H1 (cell line): ENCODE data around the gene COPS2. TPM values are rescaled to one million over a fixed set of nuclear protein-coding genes. Genes with fewer than 3 reads are reported as not detected.
"Not testable (repeated sequence)": the region's sequence is repeated elsewhere in the genome, so short reads cannot be mapped to it uniquely, and the experiment has no call there.

Experiments
- CTCF ChIA-PET: fragments of 300-600 bp; sonication (Branson Sonifier 250); formaldehyde crosslinking; loops from one replicate; lab custom pipeline; 2021; ENCODE audit not compliant: partially characterized antibody; lab: Charles Lee
- POLR2A ChIA-PET: fragments of 300-600 bp; sonication (Branson Sonifier 250); formaldehyde crosslinking; loops from one replicate; lab custom pipeline; 2021; ENCODE audit warnings: inconsistent platforms; ENCODE audit not compliant: partially characterized antibody; lab: Charles Lee
- DNase-seq, 2 experiments: peaks; one replicate each; pipeline versions ENCODE4 v3.0.0 to v3.0.0-alpha.2; 2010 to 2022; ENCODE audit warnings: low spot score in 2 of 2, low read depth in 1 of 2, mixed read lengths in 1 of 2
- FAIRE-seq: peaks from 2 replicates; lab custom pipeline; 2011; peaks lifted over from hg19 to GRCh38; lab: Jason Lieb, UNC
- H2AFZ ChIP-seq: 2 replicates; pipeline ENCODE4 v1.8.1; 2012; ENCODE audit warnings: low read length, inconsistent platforms
- H2AK5ac ChIP-seq: 2 replicates; pipeline ENCODE4 v1.6.1; 2013; ENCODE audit warnings: low read depth, low read length
- H2BK120ac ChIP-seq: replicated peaks from 2 replicates; pipeline ENCODE3; 2013; ENCODE audit warnings: low read depth, low read length, inconsistent platforms
- H2BK12ac ChIP-seq: 2 replicates; pipeline ENCODE4 v1.6.1; 2013; ENCODE audit warnings: low read depth, low read length
- H2BK15ac ChIP-seq: 2 replicates; pipeline ENCODE4 v1.6.1; 2013; ENCODE audit warnings: low read length
- H2BK20ac ChIP-seq: 2 replicates; pipeline ENCODE4 v1.6.1; 2013; ENCODE audit warnings: low read length
- H2BK5ac ChIP-seq: 2 replicates; pipeline ENCODE4 v1.6.1; 2013; ENCODE audit warnings: low read depth, low read length
- H3K14ac ChIP-seq: 2 replicates; pipeline ENCODE4 v1.6.1; 2013; ENCODE audit warnings: inconsistent platforms; ENCODE audit not compliant: insufficient read length
- H3K18ac ChIP-seq: 2 replicates; pipeline ENCODE4 v1.6.1; 2013; ENCODE audit warnings: low read length; ENCODE audit errors: extremely low read depth
- H3K23ac ChIP-seq: 2 replicates; pipeline ENCODE4 v1.6.1; 2013; ENCODE audit warnings: inconsistent platforms; ENCODE audit not compliant: insufficient read length
- H3K23me2 ChIP-seq: 2 replicates; pipeline ENCODE4 v1.6.1; 2013; ENCODE audit warnings: low read depth, low read length
- H3K27ac ChIP-seq: 2 replicates; pipeline ENCODE4 v1.6.1; 2011; ENCODE audit warnings: low read depth, low read length, inconsistent platforms
- H3K27me3 ChIP-seq, 4 experiments: replicated peaks in 1 of 4; 1 replicate in 1 of 4; 2 replicates in 3 of 4; pipeline versions ENCODE4 v1.6.1 to v1.8.1; 2011 to 2013; ENCODE audit warnings: low read length in 3 of 4, mild to moderate bottlenecking in 3 of 4, inconsistent platforms in 2 of 4, mixed read lengths in 2 of 4, moderate library complexity in 1 of 4; ENCODE audit not compliant: control insufficient read depth in 3 of 4, insufficient read depth in 3 of 4; ENCODE audit errors: extremely low read depth in 1 of 4
- H3K36me3 ChIP-seq, 4 experiments: 2 replicates each; pipeline versions ENCODE4 v1.6.1 to v1.8.1; 2011 to 2013; ENCODE audit warnings: mild to moderate bottlenecking in 4 of 4, low read length in 3 of 4, moderate library complexity in 2 of 4, control low read depth in 1 of 4, inconsistent platforms in 1 of 4; ENCODE audit not compliant: insufficient read depth in 4 of 4, control insufficient read depth in 2 of 4
- H3K4ac ChIP-seq: replicated peaks from 2 replicates; pipeline ENCODE3; 2013; ENCODE audit warnings: low read length, low read depth, mixed read lengths, inconsistent platforms; ENCODE audit not compliant: insufficient read length
- H3K4me1 ChIP-seq, 4 experiments: replicated peaks in 1 of 4; 1 replicate in 1 of 4; 2 replicates in 3 of 4; pipeline versions ENCODE4 v1.6.1 to v1.8.1; 2011 to 2013; ENCODE audit warnings: low read length in 3 of 4, inconsistent platforms in 2 of 4, mixed read lengths in 1 of 4; ENCODE audit not compliant: insufficient read depth in 4 of 4, control insufficient read depth in 3 of 4
- H3K4me2 ChIP-seq, 2 experiments: 2 replicates each; pipeline versions ENCODE4 v1.6.1 to v1.8.1; 2011 to 2013; ENCODE audit warnings: low read depth in 2 of 2, low read length in 2 of 2, control low read depth in 1 of 2, inconsistent platforms in 1 of 2, mild to moderate bottlenecking in 1 of 2; ENCODE audit not compliant: insufficient read depth in 1 of 2
- H3K4me3 ChIP-seq, 4 experiments: fragments of 200-600, 300-600 bp in 1 of 4; sonication (generic), shearing (Covaris generic), sonication (Bioruptor Twin) in 1 of 4; 2 replicates each; pipeline versions ENCODE4 v1.5.1 to v1.8.1; 2011 to 2016; ENCODE audit warnings: low read length in 4 of 4, low read depth in 3 of 4, control low read depth in 2 of 4, inconsistent platforms in 2 of 4, mild to moderate bottlenecking in 2 of 4, mixed read lengths in 1 of 4, moderate library complexity in 1 of 4; ENCODE audit not compliant: insufficient read depth in 2 of 4; ENCODE audit errors: extremely low read depth in 1 of 4
- H3K56ac ChIP-seq: replicated peaks from 2 replicates; pipeline ENCODE3; 2013; ENCODE audit warnings: low read depth, mild to moderate bottlenecking, mixed read lengths, low read length, inconsistent platforms; ENCODE audit not compliant: insufficient read length
- H3K79me1 ChIP-seq: 2 replicates; pipeline ENCODE4 v1.6.1; 2013; ENCODE audit warnings: low read depth, low read length, control low read depth
- H3K79me2 ChIP-seq, 2 experiments: 2 replicates each; pipeline versions ENCODE4 v1.6.1 to v1.8.1; 2012 to 2013; ENCODE audit warnings: low read length in 2 of 2, mild to moderate bottlenecking in 2 of 2, inconsistent platforms in 1 of 2; ENCODE audit not compliant: insufficient read depth in 2 of 2, control insufficient read depth in 1 of 2
- H3K9ac ChIP-seq, 4 experiments: replicated peaks in 1 of 4; 1 replicate in 1 of 4; 2 replicates in 3 of 4; pipeline versions ENCODE4 v1.6.1 to v1.8.1; 2011 to 2013; ENCODE audit warnings: low read depth in 3 of 4, low read length in 3 of 4, control low read depth in 2 of 4, mild to moderate bottlenecking in 2 of 4, moderate library complexity in 2 of 4, inconsistent platforms in 1 of 4; ENCODE audit errors: extremely low read depth in 1 of 4
- H3K9me3 ChIP-seq, 2 experiments: 2 replicates each; pipeline versions ENCODE4 v1.6.1 to v1.8.1; 2012 to 2013; ENCODE audit warnings: mild to moderate bottlenecking in 2 of 2, moderate library complexity in 2 of 2, control low read depth in 1 of 2, inconsistent platforms in 1 of 2, low read depth in 1 of 2, low read length in 1 of 2, mixed read lengths in 1 of 2; ENCODE audit not compliant: insufficient read depth in 2 of 2
- H4K20me1 ChIP-seq, 2 experiments: replicated peaks in 1 of 2; 2 replicates each; pipeline versions ENCODE3 to v1.8.1; 2011 to 2013; ENCODE audit warnings: inconsistent platforms in 2 of 2, low read length in 2 of 2, mild to moderate bottlenecking in 1 of 2; ENCODE audit not compliant: insufficient read depth in 2 of 2, control insufficient read depth in 1 of 2
- H4K5ac ChIP-seq: 2 replicates; pipeline ENCODE4 v1.6.1; 2013; ENCODE audit warnings: low read length, low read depth, mixed read lengths, inconsistent platforms; ENCODE audit not compliant: insufficient read length
- H4K8ac ChIP-seq: 2 replicates; pipeline ENCODE4 v1.8.0; 2013; ENCODE audit warnings: mild to moderate bottlenecking, moderate library complexity, low read length, inconsistent platforms; ENCODE audit not compliant: insufficient read depth; ENCODE audit errors: extremely low read depth
- H4K91ac ChIP-seq: replicated peaks from 2 replicates; pipeline ENCODE3; 2013; ENCODE audit warnings: low read length, mixed read lengths, inconsistent platforms; ENCODE audit not compliant: insufficient read length
- NRF1 ChIP-seq: IDR thresholded peaks from 2 replicates; pipeline ENCODE4 v1.6.1; 2011; ENCODE audit warnings: mild to moderate bottlenecking, low read depth, low read length, improper control_type of control experiment
- POLR2A ChIP-seq, 2 experiments: IDR thresholded peaks; 1 replicate in 1 of 2; 2 replicates in 1 of 2; pipeline ENCODE4 v1.6.1; 2011; ENCODE audit warnings: low read depth in 2 of 2, low read length in 2 of 2, mild to moderate bottlenecking in 2 of 2; ENCODE audit errors: control extremely low read depth in 1 of 2
- RNF2 ChIP-seq: fragments of 200-900, 300-1000 bp; sonication (generic); IDR thresholded peaks from 2 replicates; pipeline ENCODE4 v1.7.1; 2016; ENCODE audit warnings: borderline replicate concordance, low read depth, mild to moderate bottlenecking, antibody characterized with exemption, low read length; ENCODE audit not compliant: poor library complexity, severe bottlenecking; ENCODE audit errors: missing control alignments
- SIX5 ChIP-seq: IDR thresholded peaks from 2 replicates; pipeline ENCODE4 v1.6.1; 2011; ENCODE audit warnings: mild to moderate bottlenecking, low read depth, low read length
- TAF1 ChIP-seq: IDR thresholded peaks from 2 replicates; pipeline ENCODE4 v1.6.1; 2011; ENCODE audit warnings: mild to moderate bottlenecking, low read depth, low read length
- YY1 ChIP-seq: IDR thresholded peaks from 2 replicates; pipeline ENCODE4 v1.6.1; 2011; ENCODE audit warnings: low read depth, mild to moderate bottlenecking, low read length
- WGBS, 2 experiments: shearing (Covaris generic) in 1 of 2; methylation state at CpG; one replicate each; pipeline versions ENCODE4 v1.1.6 to v1.1.7; 2013 to 2015; ENCODE audit warnings: low lambda C conversion rate in 2 of 2, mixed read lengths in 2 of 2, inconsistent platforms in 1 of 2, low coverage in 1 of 2, missing lambda C conversion rate in 1 of 2; ENCODE audit not compliant: insufficient replicate concordance in 2 of 2, insufficient coverage in 1 of 2, insufficient read length in 1 of 2; ENCODE audit errors: extremely low coverage in 1 of 2, missing lambda C conversion rate in 1 of 2; 5-methylcytosine and 5-hydroxymethylcytosine counted together
- polyA plus RNA-seq, 7 experiments: library from polyadenylated mRNA; depleted of rRNA in 3 of 7; stranded (reverse) in 5 of 7; unstranded in 2 of 7; fragments of >200 nt in 5 of 7; fragments of 200-250 nt in 2 of 7; gene quantifications; 1 replicate in 5 of 7; 2 replicates in 1 of 7; 4 replicates in 1 of 7; pipeline versions ENCODE4 v1.2.1 to v1.2.3, GENCODE V29; 2011 to 2013; ENCODE audit warnings: missing spikeins in 2 of 7, mixed read lengths in 2 of 7
- total RNA-seq: library from RNA; stranded (reverse); fragmentation: NEBNext Ultra II Directional; extraction: Animal tissue kit (Norgen Biotek cat#: 25700); gene quantifications from 2 replicates; pipeline ENCODE4 v1.2.1, GENCODE V29; 2021

Gene COPS2
- total and polyA plus RNA-seq, 2 of the 8 experiments (the other 6 are each of a cell fraction or from before 2014, with no cell fraction given) = 17.7 to 85.1 TPM

- TF ChIP-seq RNF2 (no peak), POLR2A (IDR thresholded peaks at IDR 0.05; ENCODE audit: control extremely low read depth in 1 of 2, low read depth in 2 of 2, low read length in 2 of 2) (no peak), NRF1 (no peak), SIX5 (no peak), TAF1 (no peak), YY1 (no peak)
Measured at GRCh38 chr15:49178497-49178896, 23.1 kb upstream of the COPS2 start (continued).

GRCh38 chr15:49175582-49176397, 20.4 kb upstream of the COPS2 start:
- H3K14ac ChIP-seq = not testable (repeated sequence)

More at GRCh38 chr15:49175582-49176397, 20.4 kb upstream of the COPS2 start:
- not testable (repeated sequence) for H3K18ac ChIP-seq, H2BK12ac ChIP-seq, H3K36me3 ChIP-seq, H3K79me1 ChIP-seq, FAIRE-seq, H2BK5ac ChIP-seq, H3K23ac ChIP-seq, H3K4me2 ChIP-seq, H4K91ac ChIP-seq, H3K27ac ChIP-seq, H3K27me3 ChIP-seq, H2BK20ac ChIP-seq, H3K56ac ChIP-seq, H2BK15ac ChIP-seq, H3K9ac ChIP-seq, H4K20me1 ChIP-seq, H3K4me3 ChIP-seq, H3K4me1 ChIP-seq, H2AK5ac ChIP-seq, H3K4ac ChIP-seq, H4K8ac ChIP-seq, H2BK120ac ChIP-seq, H4K5ac ChIP-seq, H3K23me2 ChIP-seq, H2AFZ ChIP-seq, DNase-seq, H3K9me3 ChIP-seq
- peaks cover 0 to 14% of the 10 kb centered on the region in 2 experiments; a peak in 2 of 4 replicates for H3K79me2 ChIP-seq
- POLR2A ChIA-PET = interaction anchor here (0.9 kb wide), 1 partner anchor 14 kb away, joined by 3 read pairs; no protein-coding TSS in a partner anchor
- 88% methylated on average over 6 of the region's 6 CpGs; no CpG with 5 or more reads in 1 of the 2 experiments for WGBS, 2 experiments
- CTCF ChIA-PET = interaction anchor here (1.3 kb wide), 1 partner anchor 314 kb away, joined by 4 read pairs; no protein-coding TSS in a partner anchor
